Smooth muscle cell (in vitro differentiated cells): ENCODE measurements around the gene LAMC2. TPM values are rescaled to one million over a fixed set of nuclear protein-coding genes. Genes with fewer than 3 reads are reported as not detected.

Experiments used
- DNase-seq: peaks from one replicate; lab custom pipeline; 2025; ENCODE audit not compliant: unreplicated experiment; lab: John Stamatoyannopoulos, UW
- H2AFZ ChIP-seq: fragments of 200-600 bp; sonication (generic); 2 replicates; pipeline ENCODE4 v1.6.0; 2016; ENCODE audit warnings: antibody characterized with exemption, low read depth, mild to moderate bottlenecking
- H3F3A ChIP-seq: fragments of 200-600 bp; sonication (generic); 2 replicates; pipeline ENCODE4 v1.6.0; 2017; ENCODE audit warnings: antibody characterized with exemption, low read depth
- H3K27ac ChIP-seq: fragments of 200-600 bp; sonication (generic); 2 replicates; pipeline ENCODE4 v1.5.1; 2016; ENCODE audit warnings: low read depth, mild to moderate bottlenecking
- H3K27me3 ChIP-seq: fragments of 200-600 bp; sonication (generic); 2 replicates; pipeline ENCODE4 v1.6.1; 2016; ENCODE audit warnings: low read depth, mild to moderate bottlenecking
- H3K36me3 ChIP-seq: fragments of 200-600 bp; sonication (generic); 2 replicates; pipeline ENCODE4 v1.5.1; 2016; ENCODE audit warnings: low read depth
- H3K4me1 ChIP-seq: fragments of 200-600 bp; sonication (generic); 2 replicates; pipeline ENCODE4 v1.5.1; 2016; ENCODE audit warnings: low read depth
- H3K4me2 ChIP-seq: fragments of 200-600 bp; sonication (generic); 2 replicates; pipeline ENCODE4 v1.6.0; 2016; ENCODE audit warnings: mild to moderate bottlenecking
- H3K4me3 ChIP-seq: fragments of 200-600 bp; sonication (generic); 2 replicates; pipeline ENCODE4 v1.5.1; 2016; ENCODE audit warnings: mild to moderate bottlenecking
- H3K79me2 ChIP-seq: fragments of 200-600 bp; sonication (generic); 2 replicates; pipeline ENCODE4 v1.6.0; 2016; ENCODE audit warnings: low read depth, mild to moderate bottlenecking
- H3K9ac ChIP-seq: fragments of 200-600 bp; sonication (generic); 2 replicates; pipeline ENCODE4 v1.6.0; 2016; ENCODE audit warnings: low read depth
- H3K9me3 ChIP-seq: fragments of 200-600 bp; sonication (generic); replicated peaks from 2 replicates; pipeline ENCODE4 v1.5.1; 2016; ENCODE audit warnings: low read depth
- H4K20me1 ChIP-seq: fragments of 200-600 bp; sonication (generic); 2 replicates; pipeline ENCODE4 v1.6.0; 2016; ENCODE audit warnings: low read depth
- WGBS: methylation state at CpG from one replicate; pipeline ENCODE4 v1.1.7; 2016; ENCODE audit warnings: low lambda C conversion rate; 5-methylcytosine and 5-hydroxymethylcytosine counted together
- polyA plus RNA-seq: library from polyadenylated mRNA; unstranded; fragments of >200 nt; fragmentation: Nextera tagmentation; extraction: Ambion mirVana; gene quantifications from 2 replicates; pipeline ENCODE4 v1.2.1, GENCODE V29; 2016
- total RNA-seq: library from RNA; depleted of rRNA; stranded (reverse); fragments of >200 nt; gene quantifications from 2 replicates; pipeline ENCODE4 v1.2.3, GENCODE V29; 2014
- TF ChIP-seq, protein P1 (sequence below): fragments of 200-600 bp; sonication (generic); IDR thresholded peaks from 2 replicates; pipeline ENCODE4 v1.5.1; 2017; ENCODE audit warnings: borderline replicate concordance, mild to moderate bottlenecking, antibody characterized with exemption; ENCODE audit not compliant: insufficient read depth, poor library complexity, severe bottlenecking

Gene LAMC2
- total and polyA plus RNA-seq, 2 experiments from 2014 or later = 35.1 to 120 TPM

DNA sequence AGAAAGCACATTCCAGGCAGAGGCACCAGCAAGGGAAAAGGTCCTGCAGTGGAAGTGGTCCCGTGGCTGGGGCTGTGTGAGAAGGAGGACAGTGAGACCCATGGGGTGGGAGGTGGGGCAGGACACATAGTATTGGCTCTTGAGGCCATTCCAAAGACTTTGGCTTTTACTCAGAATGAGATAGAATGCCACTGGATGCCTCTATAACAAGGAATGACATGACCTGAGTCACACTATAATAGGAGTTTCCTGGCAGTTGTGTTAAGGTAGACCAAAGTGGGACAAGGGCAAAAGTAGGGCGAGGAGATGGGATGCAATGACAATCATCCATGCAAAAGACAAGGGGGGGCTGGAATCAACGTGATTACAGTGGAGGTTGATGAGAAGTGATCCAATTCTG, 24.7 kb upstream of the LAMC2 start:
- H3K9me3 ChIP-seq = no peaks in the 10 kb centered on the region
- peaks cover 11% of the 10 kb centered on the region for H3K4me1 ChIP-seq
- no peak overlapping the region for H2AFZ ChIP-seq
- no peaks in the 10 kb centered on the region for H3F3A ChIP-seq
- H3K9ac ChIP-seq = no peak overlapping the region
- no peak for DNase-seq
- 90% methylated on average over 3 of the region's 3 CpGs for WGBS
- H3K4me2 ChIP-seq = no peak overlapping the region
- no peak overlapping the region for H3K27ac ChIP-seq
- H3K27me3 ChIP-seq = no peaks in the 10 kb centered on the region
- no peaks in the 10 kb centered on the region for H3K36me3 ChIP-seq
- H4K20me1 ChIP-seq = no peaks in the 10 kb centered on the region
- no peaks in the 10 kb centered on the region for H3K79me2 ChIP-seq
- H3K4me3 ChIP-seq = no peak overlapping the region
- TF ChIP-seq, protein P1, sequence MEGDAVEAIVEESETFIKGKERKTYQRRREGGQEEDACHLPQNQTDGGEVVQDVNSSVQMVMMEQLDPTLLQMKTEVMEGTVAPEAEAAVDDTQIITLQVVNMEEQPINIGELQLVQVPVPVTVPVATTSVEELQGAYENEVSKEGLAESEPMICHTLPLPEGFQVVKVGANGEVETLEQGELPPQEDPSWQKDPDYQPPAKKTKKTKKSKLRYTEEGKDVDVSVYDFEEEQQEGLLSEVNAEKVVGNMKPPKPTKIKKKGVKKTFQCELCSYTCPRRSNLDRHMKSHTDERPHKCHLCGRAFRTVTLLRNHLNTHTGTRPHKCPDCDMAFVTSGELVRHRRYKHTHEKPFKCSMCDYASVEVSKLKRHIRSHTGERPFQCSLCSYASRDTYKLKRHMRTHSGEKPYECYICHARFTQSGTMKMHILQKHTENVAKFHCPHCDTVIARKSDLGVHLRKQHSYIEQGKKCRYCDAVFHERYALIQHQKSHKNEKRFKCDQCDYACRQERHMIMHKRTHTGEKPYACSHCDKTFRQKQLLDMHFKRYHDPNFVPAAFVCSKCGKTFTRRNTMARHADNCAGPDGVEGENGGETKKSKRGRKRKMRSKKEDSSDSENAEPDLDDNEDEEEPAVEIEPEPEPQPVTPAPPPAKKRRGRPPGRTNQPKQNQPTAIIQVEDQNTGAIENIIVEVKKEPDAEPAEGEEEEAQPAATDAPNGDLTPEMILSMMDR = no peak

DNA sequence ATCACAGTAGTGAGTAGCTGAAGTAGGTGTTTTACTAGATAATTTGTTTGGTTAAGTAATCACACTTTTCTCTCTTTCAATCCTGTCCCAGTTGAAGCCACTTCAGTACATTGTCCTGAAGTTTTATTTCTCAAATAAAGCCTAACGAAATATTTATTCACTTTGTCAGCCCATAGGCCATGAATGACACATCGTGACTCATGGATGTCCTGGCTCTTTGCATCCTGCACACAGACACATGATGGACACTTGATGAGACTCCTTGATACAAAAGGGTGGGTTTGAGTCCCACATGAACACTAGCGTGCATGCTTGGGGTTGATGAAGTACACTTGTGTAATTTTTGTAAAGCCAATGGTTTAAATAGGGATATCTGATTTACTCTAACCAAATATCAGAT, 22.7 kb upstream of the LAMC2 start:
- Histone ChIP-seq H3K79me2 (no peaks in the 10 kb centered on the region), H3K4me2 (no peak overlapping the region), H2AFZ (no peak overlapping the region), H3K36me3 (no peaks in the 10 kb centered on the region), H3K4me3 (no peak overlapping the region), H3K27ac (peak overlapping the region; percentile 83), H3K9me3 (no peaks in the 10 kb centered on the region), H3K4me1 (peaks cover 11% of the 10 kb centered on the region), H4K20me1 (no peaks in the 10 kb centered on the region), H3K9ac (peak overlapping the region; percentile 28), H3K27me3 (no peaks in the 10 kb centered on the region), H3F3A (no peaks in the 10 kb centered on the region)
- no peak for DNase-seq
- 79% methylated on average over 3 of the region's 3 CpGs for WGBS
- TF ChIP-seq, protein P1 = no peak

DNA sequence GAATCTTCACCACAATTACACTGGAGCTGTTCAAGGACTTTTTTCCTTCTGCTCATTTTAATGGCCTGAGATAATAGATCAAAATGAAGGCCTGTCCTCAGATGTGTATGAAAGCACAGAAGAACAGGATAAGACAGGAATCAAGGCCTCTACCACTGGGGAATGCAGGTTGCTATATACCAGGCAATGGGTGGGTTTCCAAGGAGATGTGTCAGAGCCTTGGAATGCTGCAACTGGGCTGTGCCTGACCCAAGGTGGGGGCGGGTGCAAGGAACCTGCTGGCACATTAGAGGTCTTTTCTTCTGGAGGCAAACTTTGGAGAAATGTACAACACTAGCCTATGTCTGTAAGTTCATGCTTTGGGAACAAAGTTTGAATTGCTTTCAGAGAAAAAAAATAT, 21.7 kb upstream of the LAMC2 start:
- H3K27me3 ChIP-seq = no peaks in the 10 kb centered on the region
- no peak for DNase-seq
- TF ChIP-seq, protein P1 = no peak
- H3K9ac ChIP-seq = no peak overlapping the region
- H3K27ac ChIP-seq = peak overlapping the region; percentile 83
- no peaks in the 10 kb centered on the region for H3K79me2 ChIP-seq
- H3K4me2 ChIP-seq = peak overlapping the region; percentile 10
- no peaks in the 10 kb centered on the region for H3K9me3 ChIP-seq
- no peaks in the 10 kb centered on the region for H3K36me3 ChIP-seq
- WGBS = 57% methylated on average over 1 of the region's 1 CpG
- H3K4me3 ChIP-seq = no peak overlapping the region
- peaks cover 11% of the 10 kb centered on the region for H3K4me1 ChIP-seq
- H2AFZ ChIP-seq = no peak overlapping the region
- no peaks in the 10 kb centered on the region for H4K20me1 ChIP-seq
- H3F3A ChIP-seq = no peaks in the 10 kb centered on the region

DNA sequence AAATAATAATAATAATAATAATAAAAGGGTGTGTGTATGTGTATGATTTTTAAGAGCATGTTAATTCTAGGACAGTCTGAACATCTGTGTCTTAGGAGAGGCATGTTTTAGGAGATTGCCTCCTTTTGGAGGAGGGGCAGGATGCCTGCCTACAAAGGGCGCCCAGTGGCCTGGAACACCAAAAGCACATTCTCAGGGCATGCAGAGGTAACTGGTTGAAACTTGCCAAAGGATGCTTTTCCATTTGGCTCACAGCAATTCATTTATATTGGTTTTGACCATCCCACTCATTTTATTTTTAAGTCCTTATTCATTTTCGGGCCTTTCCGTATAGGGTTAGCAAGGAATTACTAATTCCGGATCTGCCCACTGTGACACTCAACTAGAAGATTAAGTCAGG, 21.1 kb upstream of the LAMC2 start:
- Histone ChIP-seq H4K20me1 (no peaks in the 10 kb centered on the region), H3K4me1 (peaks cover 11% of the 10 kb centered on the region), H3K9ac (no peak overlapping the region), H3F3A (no peaks in the 10 kb centered on the region), H2AFZ (no peak overlapping the region), H3K4me2 (no peak overlapping the region), H3K27me3 (no peaks in the 10 kb centered on the region), H3K4me3 (no peak overlapping the region), H3K79me2 (no peaks in the 10 kb centered on the region), H3K9me3 (no peaks in the 10 kb centered on the region), H3K36me3 (no peaks in the 10 kb centered on the region), H3K27ac (peak overlapping the region; percentile 83)
- TF ChIP-seq, protein P1 = no peak
- DNase-seq = no peak
- 97% methylated on average over 4 of the region's 4 CpGs for WGBS
